Stimulated activated CD4-positive, alpha-beta T cell treated with anti-CD3 and anti-CD28 coated beads, Interleukin-4, amount 100 ng/mL, for 1 hour (primary cell): ENCODE measurements around the gene STK32B.
"Not testable (repeated sequence)": the region's sequence is repeated elsewhere in the genome, so short reads cannot be mapped to it uniquely, and the experiment has no call there.

Experiments used
- DNase-seq: peaks from one replicate; pipeline ENCODE4 v3.0.0-alpha.2; 2020

STK32B gene

DNA sequence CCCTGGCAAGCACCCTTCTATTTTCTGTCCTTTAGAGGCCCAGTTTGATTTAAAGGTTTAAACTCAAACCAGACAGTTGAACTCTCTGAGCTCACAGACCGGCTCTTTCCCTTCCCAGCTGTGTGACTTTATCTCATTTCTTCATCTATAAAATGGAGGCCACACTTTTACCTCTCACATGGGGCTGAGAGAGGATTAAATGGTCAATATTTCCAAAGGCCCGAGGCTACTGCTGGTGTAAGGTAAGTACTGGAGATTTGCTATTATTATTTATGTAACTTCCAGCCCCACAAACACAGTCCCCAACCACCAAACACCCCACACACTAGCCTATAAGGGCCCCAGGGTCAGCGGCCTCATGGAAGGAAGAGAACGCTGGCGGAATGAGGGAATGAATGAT is 18.5 kb upstream of the STK32B start:
- DNase-seq = no peak

DNA sequence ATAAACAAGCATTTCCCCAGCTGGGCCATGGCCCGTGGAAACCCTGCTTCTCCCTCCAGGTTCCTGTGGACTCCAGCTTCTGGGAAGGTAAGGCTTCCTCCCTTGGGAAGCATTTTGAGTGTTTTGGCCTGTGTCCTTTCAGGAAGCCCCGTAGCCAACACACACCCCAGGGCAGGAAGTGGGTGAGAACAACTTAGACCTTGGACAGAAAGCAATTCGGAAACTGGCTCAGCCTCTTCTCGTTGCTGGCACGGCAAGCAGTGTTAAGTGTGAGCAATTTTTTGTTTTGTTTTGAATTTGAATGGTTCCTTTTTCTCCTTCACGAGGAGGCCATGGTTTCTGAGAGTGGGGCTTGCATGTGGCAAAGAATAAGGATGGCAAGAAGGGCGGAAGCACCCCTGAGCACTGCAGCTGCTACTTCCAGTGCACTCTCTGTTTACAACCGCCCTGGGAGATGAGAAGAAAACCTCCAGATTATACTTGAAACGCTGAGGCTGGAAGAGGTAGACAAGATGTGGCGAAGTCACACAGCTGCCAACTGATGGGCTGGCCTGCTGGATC is 17.9 kb upstream of the STK32B start:
- no peak for DNase-seq

DNA sequence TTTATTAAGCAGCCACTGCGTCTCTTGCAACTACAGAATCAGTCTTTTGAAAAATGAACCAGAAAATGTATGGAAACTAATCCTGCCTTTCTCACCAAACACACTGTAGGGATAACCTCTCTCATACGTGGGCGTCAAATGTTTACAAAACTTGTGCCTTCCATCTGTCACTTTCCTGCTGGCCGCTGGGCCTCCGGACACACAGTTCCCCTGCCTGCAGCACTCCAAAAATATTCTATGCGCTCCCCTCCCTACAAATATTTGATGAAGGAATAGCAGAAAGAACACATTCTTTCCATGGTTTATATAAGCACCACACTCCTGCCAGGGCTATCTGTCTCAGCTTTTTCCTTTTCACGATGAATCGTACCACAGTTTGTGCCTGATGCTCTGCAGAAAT is 17.1 kb upstream of the STK32B start:
- DNase-seq = no peak

DNA sequence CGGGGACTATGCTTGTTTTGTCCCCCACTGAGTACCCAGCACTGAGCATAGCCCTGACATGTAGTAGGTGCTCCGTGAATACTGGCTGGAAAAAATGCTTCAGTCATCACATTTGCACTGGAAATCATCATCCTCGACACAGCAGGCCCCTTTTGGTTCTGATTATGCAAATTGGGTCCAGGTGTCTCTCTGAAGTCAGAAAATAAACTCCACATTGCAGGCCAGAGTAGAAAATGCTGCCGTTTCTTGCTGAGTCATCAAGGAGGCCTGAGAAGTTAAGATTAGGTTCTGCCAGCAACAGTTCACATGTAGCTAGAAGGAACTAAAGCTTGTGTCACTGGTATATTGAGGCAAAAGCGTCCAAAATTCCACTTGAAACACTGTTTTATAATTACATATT is 15.0 kb upstream of the STK32B start:
- DNase-seq = no peak

DNA sequence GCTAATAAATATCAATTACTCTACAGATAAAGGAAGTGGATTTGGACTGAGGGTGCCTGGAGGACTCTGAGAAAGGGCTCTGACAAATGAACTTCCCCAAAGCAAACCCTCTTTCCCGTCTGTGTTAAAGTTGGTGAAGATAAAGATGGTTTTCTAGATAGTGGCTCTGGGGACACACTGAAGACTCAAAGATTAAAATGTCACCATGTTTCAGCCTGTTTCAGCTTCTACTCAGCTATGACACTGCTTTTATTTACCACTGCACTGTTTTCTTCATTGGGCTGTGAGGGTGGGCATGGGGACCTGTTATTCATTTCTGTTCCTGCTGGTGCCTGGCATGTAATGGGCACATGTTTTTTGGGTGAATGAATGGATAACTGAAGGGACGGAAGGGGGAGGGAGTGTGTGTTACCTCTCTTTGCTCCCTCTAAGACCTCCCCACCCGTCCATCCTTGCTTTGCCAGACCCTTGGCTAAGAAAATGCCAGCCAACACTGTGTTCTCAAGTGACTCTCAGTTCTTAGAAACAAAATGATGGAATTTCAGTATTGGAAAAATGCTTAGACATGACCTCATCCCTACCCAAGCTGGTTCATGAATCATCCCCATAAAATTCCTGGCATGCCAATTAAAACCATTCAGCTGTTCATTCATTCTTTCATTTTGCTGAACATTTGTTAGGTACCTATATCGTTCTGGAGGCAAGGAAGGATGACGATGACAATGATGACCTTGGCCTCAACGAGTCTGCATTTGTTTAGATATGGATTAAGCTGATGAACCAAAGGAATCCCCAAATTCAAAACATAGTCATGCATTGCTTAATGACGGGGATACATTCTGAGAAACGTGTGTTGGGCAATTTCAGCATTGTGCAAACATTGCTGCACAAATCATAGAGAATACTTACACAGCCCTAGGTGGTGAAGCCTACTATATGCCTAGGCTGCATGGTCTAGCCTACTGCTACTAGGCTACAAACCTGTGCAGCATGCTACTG is 13.4 kb upstream of the STK32B start:
- DNase-seq = no peak

DNA sequence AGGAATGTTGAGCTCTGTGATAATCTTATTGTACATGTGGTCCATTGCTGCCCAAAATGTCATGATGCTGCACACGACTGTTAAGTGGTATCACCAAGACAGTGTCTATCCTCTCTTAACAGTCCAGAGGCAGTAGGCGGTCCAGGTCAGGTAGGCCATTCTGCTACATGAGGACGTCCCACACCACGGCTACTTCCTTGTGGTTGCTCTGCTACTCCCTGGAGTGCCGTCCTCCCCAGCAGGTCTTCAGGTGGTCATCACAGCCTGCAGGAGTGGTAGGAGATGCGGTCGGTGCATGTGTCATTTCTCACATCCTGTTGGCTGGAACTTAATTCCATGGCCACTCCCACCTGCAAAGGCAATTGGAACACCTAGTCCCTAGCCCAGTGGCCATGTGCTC is 11.5 kb upstream of the STK32B start:
- DNase-seq = no peak

DNA sequence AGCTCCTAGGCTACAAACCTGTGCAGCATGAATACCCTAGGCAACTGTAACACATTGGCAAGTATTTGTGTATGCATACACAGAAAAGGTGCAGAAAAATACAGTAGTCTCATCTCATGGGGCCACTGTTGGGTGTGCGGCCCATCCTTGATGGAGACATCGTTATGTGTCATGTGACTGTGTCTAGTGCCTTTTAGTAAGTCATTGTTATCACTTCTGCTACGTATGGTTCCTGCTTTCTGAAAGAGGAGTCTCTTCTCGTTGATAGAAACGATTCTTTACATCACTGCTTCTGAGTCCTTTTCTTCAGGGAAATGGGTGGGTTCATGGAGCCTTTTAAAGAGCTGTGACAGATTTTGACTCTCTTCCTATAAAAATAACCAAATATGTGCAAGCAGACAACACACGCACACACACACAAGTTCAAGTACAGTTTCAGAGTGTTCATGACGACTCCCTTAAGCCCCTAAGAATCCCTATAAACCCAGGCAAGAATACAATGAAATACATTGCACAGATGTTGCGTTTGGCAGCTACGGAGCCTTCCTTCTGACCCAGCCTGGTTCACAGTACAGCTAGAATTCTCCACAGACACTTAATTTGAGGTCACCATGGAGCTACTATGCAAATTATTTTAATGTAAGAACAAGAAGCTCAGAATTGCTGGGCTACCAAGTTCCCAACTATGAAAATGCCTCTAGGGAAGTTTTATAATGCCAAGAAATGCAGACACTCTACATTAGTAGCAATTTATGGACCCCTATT is 10.2 kb upstream of the STK32B start:
- DNase-seq = no peak

DNA sequence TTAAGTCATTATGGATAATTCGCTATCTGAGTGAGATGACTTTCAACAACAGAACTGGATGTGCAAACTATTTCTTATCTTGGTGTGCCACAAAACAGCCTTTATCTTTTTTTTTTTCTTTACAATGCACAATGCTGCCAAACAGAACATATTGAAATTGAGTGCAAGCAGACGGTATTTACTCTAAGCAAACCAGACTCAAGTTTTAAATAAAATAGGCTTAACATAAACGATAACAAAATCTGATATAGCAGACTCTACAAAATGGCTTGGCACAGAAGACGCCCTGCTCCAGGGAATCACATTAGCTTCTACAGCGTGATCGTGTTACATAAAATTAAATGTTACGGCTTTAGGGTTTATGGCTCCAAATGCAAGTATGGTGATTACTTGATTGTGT is 9.6 kb upstream of the STK32B start:
- DNase-seq = no peak

DNA sequence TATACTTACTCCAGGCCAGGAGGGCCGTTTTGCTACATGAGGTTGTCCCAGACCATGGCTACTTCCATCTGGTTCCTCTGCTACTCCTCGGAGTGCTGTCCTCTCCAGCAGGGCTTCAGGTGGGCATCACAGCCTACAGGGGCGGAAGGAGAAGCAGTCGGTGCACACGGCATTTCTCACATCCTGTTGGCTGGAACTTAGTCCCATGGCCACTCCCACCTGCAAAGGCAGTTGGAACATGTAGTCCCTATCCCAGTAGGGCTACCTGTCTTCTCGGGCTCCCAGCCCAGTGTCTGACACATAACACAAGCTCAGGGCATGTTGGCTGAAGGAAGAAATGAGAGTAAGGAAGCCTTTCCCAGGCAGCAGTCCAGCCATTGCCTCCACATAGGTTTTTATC is 7.7 kb upstream of the STK32B start:
- DNase-seq = no peak

DNA sequence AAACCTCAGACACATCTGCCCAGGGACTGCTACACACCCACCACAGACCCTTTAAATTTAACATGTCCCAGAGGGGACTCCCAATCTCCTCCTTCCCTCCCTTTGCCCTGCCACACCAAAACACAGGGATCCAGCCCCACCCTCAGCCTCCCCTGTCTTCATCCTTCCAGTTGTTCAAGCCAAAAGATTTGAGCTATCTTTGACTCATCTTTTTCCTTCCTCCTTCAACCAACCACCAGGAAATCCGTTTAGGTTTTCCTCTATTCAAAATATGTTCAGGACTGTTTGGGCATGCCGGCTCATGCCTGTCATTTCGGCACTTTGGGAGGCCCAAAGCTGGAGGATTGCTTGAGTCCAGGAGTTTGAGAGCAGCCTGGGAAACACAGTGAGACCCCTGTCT is 6.9 kb upstream of the STK32B start:
- no peak for DNase-seq

DNA sequence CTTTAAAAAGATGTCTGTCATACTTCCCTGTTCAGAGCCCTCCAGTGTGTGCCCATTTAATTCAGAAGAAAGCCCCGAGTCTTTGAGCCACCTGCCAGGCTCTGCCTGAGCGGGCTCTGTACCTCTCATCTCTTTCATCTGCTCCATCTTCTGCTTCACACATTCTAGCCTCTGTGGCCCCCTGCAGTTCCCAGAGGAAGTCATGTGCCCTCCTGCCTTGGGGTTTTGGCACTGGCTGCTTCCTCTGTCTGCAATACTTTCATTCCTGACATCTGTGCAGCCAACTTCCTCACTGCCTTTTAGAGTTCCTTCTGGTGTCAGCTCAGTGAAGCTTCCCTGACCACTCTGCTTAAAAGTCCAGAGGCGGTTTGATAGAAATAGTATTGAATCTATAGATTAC is 6.2 kb upstream of the STK32B start:
- no peak for DNase-seq

DNA sequence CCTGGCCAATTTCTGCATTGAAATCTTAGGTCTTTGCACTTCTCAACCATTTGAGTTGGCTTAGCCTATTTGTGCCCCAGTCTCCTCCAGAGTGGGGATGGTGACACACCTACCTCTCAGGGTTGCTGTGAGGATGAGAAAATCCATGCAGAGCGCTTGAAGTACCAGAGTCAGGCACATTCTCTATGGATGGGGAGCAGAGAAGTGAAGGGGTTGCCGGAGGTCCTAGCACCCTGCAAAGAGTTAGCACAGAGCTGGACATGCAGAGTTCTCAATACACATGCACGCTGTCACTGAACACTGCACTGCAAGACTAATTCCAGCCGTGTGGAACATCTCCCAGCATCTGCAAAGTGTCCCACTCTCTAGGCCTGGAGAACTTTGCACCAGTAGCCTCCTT is 2.6 kb upstream of the STK32B start:
- no peak for DNase-seq

DNA sequence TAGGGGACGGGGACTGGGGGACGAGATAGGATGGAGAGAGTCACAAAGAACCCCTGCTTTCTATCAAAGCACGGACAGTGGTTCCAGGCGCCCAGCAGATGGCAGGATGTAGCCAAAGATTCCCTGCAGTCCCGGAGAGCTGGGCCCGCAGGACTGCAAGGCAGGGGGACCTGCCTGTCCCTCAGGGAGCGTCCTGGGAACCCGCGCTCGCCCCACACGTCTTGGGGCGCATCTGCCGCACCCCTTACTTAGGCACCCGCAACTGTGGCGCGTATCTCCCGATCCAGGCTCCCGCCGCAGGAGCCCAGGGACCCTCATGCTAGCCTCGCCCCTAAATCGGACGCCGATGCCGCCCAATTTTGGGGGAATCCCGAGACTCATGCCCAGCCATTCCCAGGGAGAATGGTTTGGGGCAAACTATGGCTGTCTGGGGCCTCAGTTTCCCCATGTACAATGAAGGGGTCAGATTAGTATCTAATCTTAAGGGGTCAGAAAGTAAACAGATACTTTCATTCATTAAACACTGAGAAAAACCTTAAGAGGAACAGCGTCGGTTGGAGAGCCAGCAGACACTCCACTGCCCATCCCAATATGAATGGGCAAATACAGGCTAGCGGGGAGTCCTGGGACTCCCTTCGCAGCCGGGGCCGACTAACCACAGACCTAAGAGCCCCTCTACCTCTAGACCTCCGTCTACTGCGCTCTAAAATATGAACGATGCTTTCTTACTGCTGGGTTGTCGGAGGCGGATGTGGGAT is 581 bp upstream of the STK32B start:
- no peak for DNase-seq

DNA sequence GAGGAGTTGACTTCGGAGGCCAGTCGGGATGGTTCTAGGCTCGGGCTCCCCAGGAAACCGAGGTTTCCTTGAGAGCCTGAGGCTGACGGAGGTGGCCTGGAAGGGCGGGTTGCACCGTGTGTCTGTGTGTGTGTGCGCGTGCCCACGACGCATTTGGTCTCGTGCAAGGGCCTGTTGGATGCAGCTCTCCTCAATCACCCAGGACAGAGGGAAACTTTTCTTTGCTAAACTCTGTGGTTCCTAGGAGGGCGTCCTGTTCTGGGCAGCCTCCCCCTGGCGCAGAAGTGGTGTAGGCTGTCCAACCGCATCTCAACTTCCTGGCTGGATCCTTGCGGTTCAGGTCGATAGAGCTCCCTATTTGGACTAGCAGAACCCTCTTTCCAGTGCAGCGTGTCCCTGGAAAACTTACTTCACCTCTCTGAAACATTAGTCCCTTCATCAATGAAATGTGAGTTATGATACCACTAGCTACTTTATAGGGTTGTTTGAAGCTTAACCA is 973 bp downstream of the STK32B start:
- no peak for DNase-seq

DNA sequence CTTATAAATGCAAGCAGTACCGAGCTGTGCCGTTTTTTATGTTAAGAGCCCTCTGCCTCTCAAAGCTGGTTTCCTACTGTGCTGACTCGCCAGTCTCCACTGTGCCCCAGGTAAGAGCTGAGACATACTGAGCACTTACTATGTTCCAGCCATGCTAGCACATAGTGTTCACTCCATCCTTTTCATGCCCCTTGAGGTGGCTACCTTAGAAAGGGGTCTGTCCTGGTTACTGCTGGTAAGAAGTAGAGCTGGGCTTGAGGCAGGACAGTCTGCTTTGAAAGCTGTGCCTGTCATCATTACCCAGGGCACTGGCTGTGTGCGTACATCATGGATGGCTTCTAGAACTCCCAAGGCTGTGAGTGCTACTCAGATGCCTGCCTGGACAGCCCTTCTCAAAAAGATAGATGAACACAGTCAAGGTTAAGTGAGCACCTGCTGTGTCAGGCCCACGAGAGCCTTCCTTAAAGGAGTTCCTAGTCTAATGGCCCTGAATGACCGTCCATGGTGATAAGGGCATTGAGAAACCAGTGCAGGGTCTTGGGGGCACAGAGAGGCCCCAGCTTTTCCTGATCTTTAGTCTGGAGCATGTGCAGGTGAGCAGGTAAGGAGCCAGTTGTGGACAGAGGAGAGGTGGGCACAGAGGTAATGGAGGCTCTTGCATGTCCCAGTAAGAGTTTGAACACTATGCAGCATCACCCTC is 1.6 kb downstream of the STK32B start:
- DNase-seq = no peak

DNA sequence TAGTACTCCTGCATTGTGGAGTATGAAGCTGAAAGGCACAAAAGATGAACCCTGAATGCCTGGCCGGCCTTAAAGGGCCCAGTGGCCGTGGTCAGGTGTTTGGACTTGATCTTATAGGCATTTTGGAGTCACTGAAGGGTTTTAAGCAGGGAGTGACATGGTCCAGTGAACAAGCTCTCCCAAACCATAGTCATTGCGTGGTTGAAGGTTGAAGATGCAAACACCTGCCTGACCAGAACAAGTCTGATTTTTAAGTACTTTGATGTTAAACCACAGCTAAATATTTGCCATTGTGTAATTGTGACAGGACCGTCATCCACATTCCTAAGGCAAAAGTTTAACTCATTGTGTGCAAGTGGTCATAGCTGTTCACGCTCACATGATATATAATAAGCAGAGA is 3.3 kb downstream of the STK32B start:
- DNase-seq = no peak

DNA sequence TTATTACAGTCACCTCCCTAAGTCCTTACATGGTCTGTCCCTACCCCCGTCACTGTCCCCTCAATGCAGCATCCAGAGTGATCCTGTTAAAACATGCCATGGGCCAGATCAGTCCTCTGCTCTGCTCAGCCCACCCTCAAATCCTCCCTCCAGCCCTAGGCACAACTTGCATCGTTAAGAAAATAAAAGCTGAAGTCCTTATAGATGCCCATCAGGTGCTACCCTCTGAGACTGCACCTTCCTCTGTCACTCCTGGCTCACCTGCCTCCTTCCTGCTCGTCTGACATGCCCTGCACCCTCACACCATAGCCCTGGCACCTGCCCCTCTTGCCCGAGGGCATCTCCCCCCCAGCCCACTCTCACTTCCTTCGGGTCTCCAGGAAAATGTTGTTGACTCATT is 4.1 kb downstream of the STK32B start:
- no peak for DNase-seq

DNA sequence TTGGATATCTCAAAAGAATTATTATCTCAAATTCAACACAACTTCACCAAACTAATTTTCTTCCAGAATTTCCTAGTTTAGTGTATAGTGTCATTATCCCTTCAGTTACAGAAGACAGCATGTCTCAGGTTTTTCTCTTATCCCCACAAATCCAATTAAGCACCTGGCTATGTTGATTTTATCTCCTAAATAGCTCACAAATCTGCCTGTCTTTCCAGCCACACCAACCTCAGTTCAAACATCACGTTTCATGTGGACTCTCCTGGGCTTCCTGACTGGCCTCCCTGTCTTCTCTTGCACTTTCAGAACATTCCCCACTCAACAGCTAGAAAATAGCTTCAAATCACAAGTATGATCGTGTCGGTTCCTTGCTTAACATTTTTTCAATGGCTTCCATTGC is 14.8 kb downstream of the STK32B start:
- no peak for DNase-seq

DNA sequence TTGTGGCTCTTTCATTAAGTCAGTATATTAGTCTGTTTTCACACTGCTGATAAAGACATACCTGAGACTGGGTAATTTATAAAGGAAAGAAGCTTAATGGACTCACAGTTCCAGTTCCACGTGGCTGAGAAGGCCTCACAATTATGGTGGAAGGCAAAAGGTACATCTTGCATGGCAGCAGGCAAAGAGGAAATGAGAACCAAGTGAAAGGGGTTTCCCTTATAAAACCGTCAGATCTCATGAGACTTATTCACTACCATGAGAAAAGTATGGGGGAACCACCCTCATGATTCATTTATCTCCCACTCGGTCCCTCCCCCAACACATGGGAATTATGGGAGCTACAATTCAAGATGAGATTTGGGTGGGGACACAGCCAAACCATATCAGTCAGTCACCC is 15.7 kb downstream of the STK32B start:
- not testable (repeated sequence) for DNase-seq

DNA sequence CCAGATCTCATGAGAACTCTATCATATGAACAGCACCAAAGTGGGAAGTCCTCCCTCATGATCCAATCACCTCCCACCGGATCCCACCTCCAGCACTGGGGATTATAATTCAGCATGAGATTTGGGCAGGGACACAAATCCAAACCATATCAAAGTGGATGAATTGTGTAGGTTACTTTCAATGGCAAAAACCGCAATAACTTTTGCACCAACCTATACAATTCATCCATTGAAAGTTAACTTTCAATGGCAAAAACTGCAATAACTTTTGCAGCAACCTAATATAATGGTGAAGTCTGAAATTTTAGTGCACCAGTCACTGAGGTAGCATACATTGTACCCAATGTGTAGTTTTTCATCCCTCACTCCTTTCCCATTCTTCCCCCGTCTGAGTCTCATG is 16.6 kb downstream of the STK32B start:
- no peak for DNase-seq

DNA sequence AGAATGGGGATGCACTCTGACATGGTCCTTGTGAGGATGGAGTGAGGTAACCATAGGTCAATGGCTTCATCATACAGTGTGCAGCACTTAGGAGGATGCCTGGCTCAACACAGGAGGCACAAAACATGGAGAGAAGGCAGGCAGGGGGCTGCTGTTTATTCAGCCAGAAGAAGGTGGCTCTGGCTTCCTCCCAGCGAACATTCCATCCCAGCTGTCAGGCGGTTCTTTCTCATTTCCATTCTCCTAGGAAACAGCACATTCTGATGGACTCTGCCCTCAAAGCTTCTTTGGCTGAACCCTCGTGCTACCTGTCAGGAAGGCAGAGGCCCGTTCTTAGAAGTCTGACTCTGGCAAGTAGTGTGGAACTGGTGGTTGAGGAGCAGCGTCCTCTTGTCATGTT is 18.6 kb downstream of the STK32B start:
- DNase-seq = no peak

DNA sequence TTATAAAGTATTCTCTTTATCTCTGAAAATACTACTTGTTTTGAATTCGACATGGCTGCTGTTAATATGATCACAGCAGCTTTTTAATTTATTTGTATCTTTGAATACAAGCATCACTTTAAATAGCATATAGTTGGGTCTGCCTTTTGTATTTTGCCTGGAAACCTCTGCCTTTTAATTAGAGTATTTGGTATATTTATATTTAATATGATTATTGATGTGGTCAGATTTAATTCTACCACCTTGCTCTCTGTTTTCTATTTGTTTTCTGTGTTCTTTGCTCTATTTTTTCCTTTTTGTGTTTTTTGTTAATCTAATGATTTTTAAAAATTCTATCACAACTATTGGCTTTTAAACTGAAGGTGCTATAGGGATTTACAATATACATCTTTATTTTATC is 21.7 kb downstream of the STK32B start:
- DNase-seq = no peak
